RPMI8226 (cell line): ENCODE results near the gene SH3D21.

Experiments used
- DNase-seq: peaks from one replicate; pipeline ENCODE4 v3.0.0-alpha.2; 2015

Gene SH3D21

GRCh38 chr1:36330940-36331339 is 24.8 kb downstream of the SH3D21 start:
- DNase-seq, result no peak

- no peak for DNase-seq
Observed at GRCh38 chr1:36337830-36338229, 31.7 kb downstream of the SH3D21 start.

- DNase-seq, result no peak
Observed at GRCh38 chr1:36339215-36339614, 33.0 kb downstream of the SH3D21 start.

GRCh38 chr1:36339615-36340014 is 33.4 kb downstream of the SH3D21 start:
- no peak for DNase-seq

GRCh38 chr1:36341626-36342320 is 35.6 kb downstream of the SH3D21 start:
- DNase-seq, result no peak

GRCh38 chr1:36342426-36343185 is 36.4 kb downstream of the SH3D21 start:
- DNase-seq, result peak; percentile 58

- no peak for DNase-seq
Observed at GRCh38 chr1:36343651-36344394, 37.7 kb downstream of the SH3D21 start.

GRCh38 chr1:36344395-36344680 is 38.2 kb downstream of the SH3D21 start:
- no peak for DNase-seq

- no peak for DNase-seq
Observed at GRCh38 chr1:36345353-36345752, 39.2 kb downstream of the SH3D21 start.

- no peak for DNase-seq
Observed at GRCh38 chr1:36346741-36347370, 40.7 kb downstream of the SH3D21 start.

- DNase-seq, result peak; percentile 94
Observed at GRCh38 chr1:36349241-36349671, 43.1 kb downstream of the SH3D21 start.

- DNase-seq, result no peak
Observed at GRCh38 chr1:36349839-36350238, 43.7 kb downstream of the SH3D21 start.

- DNase-seq, result peak; percentile 31
Observed at GRCh38 chr1:36350659-36351226, 44.6 kb downstream of the SH3D21 start.

- no peak for DNase-seq
Observed at GRCh38 chr1:36351227-36351977, 45.2 kb downstream of the SH3D21 start.

GRCh38 chr1:36352125-36352909 is 46.1 kb downstream of the SH3D21 start:
- DNase-seq, result no peak

- no peak for DNase-seq
Observed at GRCh38 chr1:36352910-36353878, 47.0 kb downstream of the SH3D21 start.

GRCh38 chr1:36354486-36354885 is 48.3 kb downstream of the SH3D21 start:
- no peak for DNase-seq

- no peak for DNase-seq
Observed at GRCh38 chr1:36355811-36356210, 49.6 kb downstream of the SH3D21 start.

GRCh38 chr1:36358514-36359084 is 52.4 kb downstream of the SH3D21 start:
- no peak for DNase-seq

GRCh38 chr1:36359383-36359782 is 53.2 kb downstream of the SH3D21 start:
- no peak for DNase-seq
